Suprapubic skin (tissue), 4 donors: ENCODE measurements around the gene GSTM1.
"Not testable (repeated sequence)": the region's sequence is repeated elsewhere in the genome, so short reads cannot be mapped to it uniquely, and the experiment has no call there.

ENCODE experiments used
- CTCF ChIP-seq, 2 donors: fragments of 200-600 bp in 1 of 2; fragments of 450-650 bp in 1 of 2; sonication (generic) in 1 of 2; IDR thresholded peaks; one replicate each; pipeline ENCODE4 v1.5.1; 2016 to 2019; ENCODE audit warnings: antibody characterized with exemption in 2 of 2, mild to moderate bottlenecking in 1 of 2, moderate library complexity in 1 of 2
- EP300 ChIP-seq: sonication (generic); formaldehyde crosslinking; IDR thresholded peaks from one replicate; pipeline ENCODE4 v1.6.1; 2017; ENCODE audit warnings: antibody characterized with exemption
- POLR2AphosphoS5 ChIP-seq, 3 donors: sonication (generic); formaldehyde crosslinking; IDR thresholded peaks; one replicate each; pipeline ENCODE4 v1.6.1; 2017; ENCODE audit warnings: antibody characterized with exemption in 3 of 3

- not testable (repeated sequence) for TF ChIP-seq CTCF (IDR thresholded peaks at IDR 0.05); EP300; POLR2AphosphoS5 (IDR thresholded peaks at IDR 0.05)
These were observed 21.3 kb downstream of the GSTM1 start for GRCh38 chr1:109708949-109709348.
